Peyer's patch (tissue), 4 donors: ENCODE results near the gene PHACTR1. TPM values are rescaled to one million over a fixed set of nuclear protein-coding genes. Genes with fewer than 3 reads are reported as not detected.

Source experiments
- DNase-seq, 3 donors: peaks; one replicate each; pipeline ENCODE4 v3.0.0-alpha.2; 2017 to 2019
- H3K27ac ChIP-seq, 4 donors: fragments of 200-600 bp; sonication (generic); one replicate each; pipeline ENCODE4 v1.5.1; 2016 to 2019
- H3K27me3 ChIP-seq, 2 donors: fragments of 200-600 bp; sonication (generic); one replicate each; pipeline ENCODE4 v1.5.1; 2019
- H3K36me3 ChIP-seq, 3 donors: fragments of 200-600 bp; sonication (generic); one replicate each; pipeline ENCODE4 v1.5.1; 2016 to 2019
- H3K4me1 ChIP-seq, 4 donors: fragments of 200-600 bp; sonication (generic); one replicate each; pipeline ENCODE4 v1.5.1; 2016 to 2019
- H3K4me3 ChIP-seq, 4 donors: fragments of 200-600 bp; sonication (generic); 1 replicate in 3 of 4; 2 replicates in 1 of 4; pipeline ENCODE4 v1.5.1; 2016 to 2019; ENCODE audit warnings: mild to moderate bottlenecking in 1 of 4
- H3K9me3 ChIP-seq, 4 donors: fragments of 200-600 bp; sonication (generic); one replicate each; pipeline ENCODE4 v1.5.1; 2016 to 2019; ENCODE audit warnings: mild to moderate bottlenecking in 1 of 4
- POLR2A ChIP-seq, 2 donors: fragments of 450-650 bp; IDR thresholded peaks; one replicate each; pipeline ENCODE4 v1.5.1; 2017; ENCODE audit warnings: antibody characterized with exemption in 2 of 2, mild to moderate bottlenecking in 2 of 2, moderate library complexity in 2 of 2
- total RNA-seq, 4 donors: library from RNA; depleted of rRNA; stranded (reverse); fragments of >200 nt; gene quantifications; one replicate each; pipeline ENCODE4 v1.1.0, GENCODE V29; 2016
- TF ChIP-seq, protein P1 (sequence below), 6 experiments: fragments of 450-650 bp in 4 of 6; fragments of 200-600 bp in 2 of 6; sonication (generic) in 1 of 6; IDR thresholded peaks; one replicate each; pipeline ENCODE4 v1.5.1; 2017 to 2019; ENCODE audit warnings: antibody characterized with exemption in 6 of 6, mild to moderate bottlenecking in 3 of 6, moderate library complexity in 1 of 6

Gene PHACTR1
- total RNA-seq, 4 donors from 2014 or later, result 0.35 to 19.0 (median 1.7) TPM

- TF ChIP-seq POLR2A (IDR thresholded peaks at IDR 0.05), result no peak
- TF ChIP-seq, protein P1, sequence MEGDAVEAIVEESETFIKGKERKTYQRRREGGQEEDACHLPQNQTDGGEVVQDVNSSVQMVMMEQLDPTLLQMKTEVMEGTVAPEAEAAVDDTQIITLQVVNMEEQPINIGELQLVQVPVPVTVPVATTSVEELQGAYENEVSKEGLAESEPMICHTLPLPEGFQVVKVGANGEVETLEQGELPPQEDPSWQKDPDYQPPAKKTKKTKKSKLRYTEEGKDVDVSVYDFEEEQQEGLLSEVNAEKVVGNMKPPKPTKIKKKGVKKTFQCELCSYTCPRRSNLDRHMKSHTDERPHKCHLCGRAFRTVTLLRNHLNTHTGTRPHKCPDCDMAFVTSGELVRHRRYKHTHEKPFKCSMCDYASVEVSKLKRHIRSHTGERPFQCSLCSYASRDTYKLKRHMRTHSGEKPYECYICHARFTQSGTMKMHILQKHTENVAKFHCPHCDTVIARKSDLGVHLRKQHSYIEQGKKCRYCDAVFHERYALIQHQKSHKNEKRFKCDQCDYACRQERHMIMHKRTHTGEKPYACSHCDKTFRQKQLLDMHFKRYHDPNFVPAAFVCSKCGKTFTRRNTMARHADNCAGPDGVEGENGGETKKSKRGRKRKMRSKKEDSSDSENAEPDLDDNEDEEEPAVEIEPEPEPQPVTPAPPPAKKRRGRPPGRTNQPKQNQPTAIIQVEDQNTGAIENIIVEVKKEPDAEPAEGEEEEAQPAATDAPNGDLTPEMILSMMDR (IDR thresholded peaks at IDR 0.05), result no peak
- Histone ChIP-seq H3K4me3 (no peak overlapping the region), H3K27ac (no peak overlapping the region), H3K27me3 (no peaks in the 10 kb centered on the region), H3K4me1 (peaks cover 0 to 12% (median 0%) of the 10 kb centered on the region in 4 donors), H3K9me3 (peaks cover 0 to 4% (median 0%) of the 10 kb centered on the region in 4 donors), H3K36me3 (no peaks in the 10 kb centered on the region)
- DNase-seq, result no peak
Measured at GRCh38 chr6:13256266-13257001, 539.9 kb downstream of the PHACTR1 start.

- TF ChIP-seq POLR2A (IDR thresholded peaks at IDR 0.05), result no peak
- TF ChIP-seq, protein P1 (IDR thresholded peaks at IDR 0.05), result no peak
- peaks cover 0 to 16% (median 0%) of the 10 kb centered on the region in 4 donors for H3K4me1 ChIP-seq
- H3K9me3 ChIP-seq, result peaks cover 0 to 4% (median 0%) of the 10 kb centered on the region in 4 donors
- H3K27me3 ChIP-seq, result no peaks in the 10 kb centered on the region
- no peaks in the 10 kb centered on the region for H3K36me3 ChIP-seq
- no peak overlapping the region for H3K27ac ChIP-seq
- H3K4me3 ChIP-seq, result no peak overlapping the region
- no peak for DNase-seq
Measured at GRCh38 chr6:13259393-13259792, 542.8 kb downstream of the PHACTR1 start.

GRCh38 chr6:13260101-13260598, 543.6 kb downstream of the PHACTR1 start:
- H3K4me1 ChIP-seq, result peaks cover 0 to 16% (median 0%) of the 10 kb centered on the region in 4 donors
- H3K27me3 ChIP-seq, result no peaks in the 10 kb centered on the region
- no peak overlapping the region for H3K4me3 ChIP-seq
- no peak for DNase-seq
- peak overlapping the region in 1 of 4 donors; percentile 74 for H3K27ac ChIP-seq
- TF ChIP-seq, protein P1 (IDR thresholded peaks at IDR 0.05), result no peak
- no peak for TF ChIP-seq POLR2A (IDR thresholded peaks at IDR 0.05)
- peaks cover 0 to 4% (median 0%) of the 10 kb centered on the region in 4 donors for H3K9me3 ChIP-seq
- H3K36me3 ChIP-seq, result no peaks in the 10 kb centered on the region

- no peaks in the 10 kb centered on the region for H3K36me3 ChIP-seq
- no peak overlapping the region for H3K4me3 ChIP-seq
- peak overlapping the region in 2 of 4 donors; percentile 5 to 74 for H3K27ac ChIP-seq
- no peak for DNase-seq
- H3K4me1 ChIP-seq, result peaks cover 0 to 16% (median 0%) of the 10 kb centered on the region in 4 donors
- TF ChIP-seq, protein P1 (IDR thresholded peaks at IDR 0.05), result no peak
- no peak for TF ChIP-seq POLR2A (IDR thresholded peaks at IDR 0.05)
- H3K9me3 ChIP-seq, result no peaks in the 10 kb centered on the region
- H3K27me3 ChIP-seq, result no peaks in the 10 kb centered on the region
Measured at GRCh38 chr6:13260831-13261230, 544.3 kb downstream of the PHACTR1 start.

GRCh38 chr6:13261464-13261994, 545.0 kb downstream of the PHACTR1 start:
- H3K4me1 ChIP-seq, result peaks cover 0 to 16% (median 0%) of the 10 kb centered on the region in 4 donors
- TF ChIP-seq, protein P1 (IDR thresholded peaks at IDR 0.05), result no peak
- no peak for TF ChIP-seq POLR2A (IDR thresholded peaks at IDR 0.05)
- H3K36me3 ChIP-seq, result no peaks in the 10 kb centered on the region
- no peaks in the 10 kb centered on the region for H3K9me3 ChIP-seq
- no peak overlapping the region for H3K4me3 ChIP-seq
- peak in 2 of 3 donors; percentile 73 to 83 for DNase-seq
- H3K27ac ChIP-seq, result peak overlapping the region in 1 of 4 donors; percentile 74
- no peaks in the 10 kb centered on the region for H3K27me3 ChIP-seq
